ENCODE results near the gene IFI44L. TPM values are rescaled to one million over a fixed set of nuclear protein-coding genes. Genes with fewer than 3 reads are reported as not detected.

The IFI44L gene
- total RNA-seq, 1 experiment from 2014 or later = 0.13 TPM

GRCh38 chr1:78622548-78622947 is 2.3 kb downstream of the IFI44L start:
- H3K4me3 ChIP-seq = no peak overlapping the region
- no peaks in the 10 kb centered on the region for H3K9me3 ChIP-seq
- no peak for DNase-seq
- H3K27me3 ChIP-seq = no peaks in the 10 kb centered on the region
- no peaks in the 10 kb centered on the region for H3K36me3 ChIP-seq

GRCh38 chr1:78624035-78624434 is 3.8 kb downstream of the IFI44L start:
- Histone ChIP-seq H3K9me3 (no peaks in the 10 kb centered on the region), H3K36me3 (no peaks in the 10 kb centered on the region), H3K27me3 (no peaks in the 10 kb centered on the region), H3K4me3 (no peak overlapping the region)
- DNase-seq = no peak

- no peak for DNase-seq
- no peaks in the 10 kb centered on the region for H3K36me3 ChIP-seq
- no peaks in the 10 kb centered on the region for H3K9me3 ChIP-seq
- H3K27me3 ChIP-seq = no peaks in the 10 kb centered on the region
- H3K4me3 ChIP-seq = no peak overlapping the region
Measured at GRCh38 chr1:78627321-78627720, 7.1 kb downstream of the IFI44L start.

- DNase-seq = no peak
- Histone ChIP-seq H3K27me3 (no peaks in the 10 kb centered on the region), H3K9me3 (no peaks in the 10 kb centered on the region), H3K4me3 (no peak overlapping the region), H3K36me3 (no peaks in the 10 kb centered on the region)
Measured at GRCh38 chr1:78630600-78630999, 10.4 kb downstream of the IFI44L start.

- DNase-seq = no peak
- H3K9me3 ChIP-seq = no peaks in the 10 kb centered on the region
- no peak overlapping the region for H3K4me3 ChIP-seq
- no peaks in the 10 kb centered on the region for H3K27me3 ChIP-seq
- no peaks in the 10 kb centered on the region for H3K36me3 ChIP-seq
Measured at GRCh38 chr1:78633209-78633608, 13.0 kb downstream of the IFI44L start.

GRCh38 chr1:78640462-78640861 is 20.2 kb downstream of the IFI44L start:
- Histone ChIP-seq H3K4me3 (no peak overlapping the region), H3K36me3 (no peaks in the 10 kb centered on the region), H3K27me3 (no peaks in the 10 kb centered on the region), H3K9me3 (peaks cover 7% of the 10 kb centered on the region)
- no peak for DNase-seq

GRCh38 chr1:78641558-78641957 is 21.3 kb downstream of the IFI44L start:
- Histone ChIP-seq H3K4me3 (no peak overlapping the region), H3K27me3 (no peaks in the 10 kb centered on the region), H3K9me3 (peaks cover 9% of the 10 kb centered on the region), H3K36me3 (no peaks in the 10 kb centered on the region)
- DNase-seq = no peak

GRCh38 chr1:78645723-78646122 is 25.5 kb downstream of the IFI44L start:
- H3K27me3 ChIP-seq = no peaks in the 10 kb centered on the region
- H3K4me3 ChIP-seq = no peak overlapping the region
- peaks cover 9% of the 10 kb centered on the region for H3K9me3 ChIP-seq
- H3K36me3 ChIP-seq = no peaks in the 10 kb centered on the region
- no peak for DNase-seq

- H3K9me3 ChIP-seq = peaks cover 8% of the 10 kb centered on the region
- H3K27me3 ChIP-seq = no peaks in the 10 kb centered on the region
- no peak for DNase-seq
- no peaks in the 10 kb centered on the region for H3K36me3 ChIP-seq
- H3K4me3 ChIP-seq = no peak overlapping the region
Measured at GRCh38 chr1:78647238-78647637, 27.0 kb downstream of the IFI44L start.

GRCh38 chr1:78649628-78650027 is 29.4 kb downstream of the IFI44L start, which contains the start of gene IFI44:
Gene IFI44, plus strand, starts transcription at chr1:78649831. Its CDS starts 365 bp downstream, at chr1:78650196.
- 0 out of 2 replicates have a peak, but pooled peaks cover 3% of the 10 kb centered on the region for H3K9me3 ChIP-seq
- peak; percentile 82 for DNase-seq
- peaks cover 6% of the 10 kb centered on the region for H3K36me3 ChIP-seq
- H3K27me3 ChIP-seq = no peaks in the 10 kb centered on the region
- peak within 1 kb of the TSS; percentile 54 for H3K4me3 ChIP-seq

- no peaks in the 10 kb centered on the region for H3K27me3 ChIP-seq
- peaks cover 12% of the 10 kb centered on the region for H3K36me3 ChIP-seq
- H3K9me3 ChIP-seq = 0 out of 2 replicates have a peak, but pooled peaks cover 3% of the 10 kb centered on the region
- DNase-seq = no peak
- peak overlapping the region; percentile 54 for H3K4me3 ChIP-seq
Measured at GRCh38 chr1:78650114-78650660, 29.9 kb downstream of the IFI44L start.

- Histone ChIP-seq H3K36me3 (peaks cover 16% of the 10 kb centered on the region), H3K9me3 (0 out of 2 replicates have a peak, but pooled peaks cover 3% of the 10 kb centered on the region), H3K27me3 (no peaks in the 10 kb centered on the region), H3K4me3 (peak overlapping the region; percentile 54)
- DNase-seq = peak; percentile 60
Measured at GRCh38 chr1:78651241-78651640, 31.0 kb downstream of the IFI44L start.

GRCh38 chr1:78652019-78652560 is 31.8 kb downstream of the IFI44L start:
- H3K4me3 ChIP-seq = peak overlapping the region; percentile 54
- peak; percentile 35 for DNase-seq
- no peaks in the 10 kb centered on the region for H3K27me3 ChIP-seq

GRCh38 chr1:78658901-78659300 is 38.7 kb downstream of the IFI44L start:
- Histone ChIP-seq H3K4me3 (no peak overlapping the region), H3K27me3 (no peaks in the 10 kb centered on the region), H3K9me3 (no peaks in the 10 kb centered on the region), H3K36me3 (peaks cover 85% of the 10 kb centered on the region)
- DNase-seq = no peak

More at GRCh38 chr1:78652019-78652560, 31.8 kb downstream of the IFI44L start:
- H3K9me3 ChIP-seq = no peaks in the 10 kb centered on the region
- H3K36me3 ChIP-seq = peaks cover 22% of the 10 kb centered on the region

GRCh38 chr1:78663923-78664322 is 43.7 kb downstream of the IFI44L start:
- no peaks in the 10 kb centered on the region for H3K9me3 ChIP-seq
- H3K4me3 ChIP-seq = no peak overlapping the region
- DNase-seq = no peak
- peaks cover 51% of the 10 kb centered on the region for H3K36me3 ChIP-seq
- no peaks in the 10 kb centered on the region for H3K27me3 ChIP-seq

- no peak overlapping the region for H3K4me3 ChIP-seq
- H3K9me3 ChIP-seq = no peaks in the 10 kb centered on the region
- H3K27me3 ChIP-seq = no peaks in the 10 kb centered on the region
- DNase-seq = no peak
- H3K36me3 ChIP-seq = peaks cover 42% of the 10 kb centered on the region
Measured at GRCh38 chr1:78664763-78665162, 44.5 kb downstream of the IFI44L start.

GRCh38 chr1:78665809-78666208 is 45.6 kb downstream of the IFI44L start:
- no peak for DNase-seq
- Histone ChIP-seq H3K27me3 (no peaks in the 10 kb centered on the region), H3K4me3 (no peak overlapping the region), H3K9me3 (no peaks in the 10 kb centered on the region), H3K36me3 (peaks cover 32% of the 10 kb centered on the region)

- Histone ChIP-seq H3K36me3 (peaks cover 13% of the 10 kb centered on the region), H3K27me3 (no peaks in the 10 kb centered on the region), H3K4me3 (no peak overlapping the region), H3K9me3 (no peaks in the 10 kb centered on the region)
- DNase-seq = no peak
Measured at GRCh38 chr1:78667939-78668338, 47.7 kb downstream of the IFI44L start.
